ENCODE results near the gene TP53TG5. TPM values are rescaled to one million over a fixed set of nuclear protein-coding genes. Genes with fewer than 3 reads are reported as not detected.

Gene TP53TG5
- total RNA-seq, 1 donor from 2014 or later: 0.12 TPM

GRCh38 chr20:45409521-45410272 lies 31.6 kb upstream of the TP53TG5 start:
- H3K4me1 Mint-ChIP-seq: peaks cover 17% of the 10 kb centered on the region
- intact Hi-C loops (cut with micrococcal nuclease): no loop called here
- H3K27me3 Mint-ChIP-seq: peaks cover 4% of the 10 kb centered on the region
- no peak overlapping the region for H3K4me3 Mint-ChIP-seq
- peaks cover 9% of the 10 kb centered on the region for H3K36me3 Mint-ChIP-seq (ENCODE audit: low read depth)
- no peaks in the 10 kb centered on the region for H3K9me3 Mint-ChIP-seq
- no peak overlapping the region for H3K27ac Mint-ChIP-seq
- no peak for DNase-seq

GRCh38 chr20:45408646-45409213 lies 30.6 kb upstream of the TP53TG5 start:
- Mint-ChIP-seq H3K27ac (no peak overlapping the region), H3K36me3 (ENCODE audit: low read depth) (peaks cover 9% of the 10 kb centered on the region), H3K9me3 (no peaks in the 10 kb centered on the region), H3K27me3 (peaks cover 9% of the 10 kb centered on the region), H3K4me3 (no peak overlapping the region), H3K4me1 (peaks cover 16% of the 10 kb centered on the region)
- DNase-seq: no peak
- intact Hi-C loops (cut with micrococcal nuclease): no loop called here

- Mint-ChIP-seq H3K27me3 (peaks cover 13% of the 10 kb centered on the region), H3K9me3 (peaks cover 3% of the 10 kb centered on the region), H3K36me3 (ENCODE audit: low read depth) (peaks cover 11% of the 10 kb centered on the region), H3K4me1 (peaks cover 16% of the 10 kb centered on the region), H3K27ac (peak within 1 kb of the TSS; percentile 55), H3K4me3 (peak within 1 kb of the TSS; percentile 81)
- intact Hi-C loops (cut with micrococcal nuclease): loop anchor here (1.0 to 2.0 kb wide), 2 partner anchors 7 to 53 kb away; no protein-coding TSS in a partner anchor
- DNase-seq: no peak
Measured at GRCh38 chr20:45407783-45408645, 29.9 kb upstream of the TP53TG5 start, which contains the start of gene DBNDD2. TSS of gene DBNDD2 (plus strand) at chr20:45408289. CDS start at chr20:45408468, 179 bp downstream.

- peaks cover 11% of the 10 kb centered on the region for H3K36me3 Mint-ChIP-seq (ENCODE audit: low read depth)
- H3K4me3 Mint-ChIP-seq: peak overlapping the region; percentile 81
- peaks cover 3% of the 10 kb centered on the region for H3K9me3 Mint-ChIP-seq
- H3K4me1 Mint-ChIP-seq: peaks cover 16% of the 10 kb centered on the region
- peaks cover 13% of the 10 kb centered on the region for H3K27me3 Mint-ChIP-seq
- DNase-seq: no peak
- intact Hi-C loops (cut with micrococcal nuclease): loop anchor here (1.0 to 2.0 kb wide), 2 partner anchors 8 to 52 kb away; no protein-coding TSS in a partner anchor
- peak overlapping the region; percentile 76 for H3K27ac Mint-ChIP-seq
Measured at GRCh38 chr20:45407067-45407745, 29.1 kb upstream of the TP53TG5 start.

- peaks cover 16% of the 10 kb centered on the region for H3K4me1 Mint-ChIP-seq
- peak overlapping the region; percentile 76 for H3K27ac Mint-ChIP-seq
- peaks cover 13% of the 10 kb centered on the region for H3K27me3 Mint-ChIP-seq
- peaks cover 9% of the 10 kb centered on the region for H3K9me3 Mint-ChIP-seq
- peak overlapping the region; percentile 81 for H3K4me3 Mint-ChIP-seq
- peak; percentile 82 for DNase-seq
- intact Hi-C loops (cut with micrococcal nuclease): loop anchor here (1.0 to 2.0 kb wide), 2 partner anchors 9 to 52 kb away; no protein-coding TSS in a partner anchor
- H3K36me3 Mint-ChIP-seq (ENCODE audit: low read depth): peaks cover 15% of the 10 kb centered on the region
Measured at GRCh38 chr20:45406260-45407066, 28.3 kb upstream of the TP53TG5 start.

GRCh38 chr20:45405571-45406259 lies 27.6 kb upstream of the TP53TG5 start:
- no peak for DNase-seq
- Mint-ChIP-seq H3K36me3 (ENCODE audit: low read depth) (peaks cover 15% of the 10 kb centered on the region), H3K27ac (peak overlapping the region; percentile 56), H3K4me1 (peaks cover 16% of the 10 kb centered on the region), H3K4me3 (peak overlapping the region; percentile 79), H3K9me3 (peaks cover 13% of the 10 kb centered on the region), H3K27me3 (peaks cover 13% of the 10 kb centered on the region)
- intact Hi-C loops (cut with micrococcal nuclease): loop anchor here (2.0 kb wide), 1 partner anchor 51 kb away; no protein-coding TSS in a partner anchor

- Mint-ChIP-seq H3K9me3 (peaks cover 13% of the 10 kb centered on the region), H3K36me3 (ENCODE audit: low read depth) (peaks cover 16% of the 10 kb centered on the region), H3K27ac (peak overlapping the region; percentile 62), H3K27me3 (peaks cover 13% of the 10 kb centered on the region), H3K4me3 (peak overlapping the region; percentile 70), H3K4me1 (peaks cover 16% of the 10 kb centered on the region)
- intact Hi-C loops (cut with micrococcal nuclease): no loop called here
- no peak for DNase-seq
Measured at GRCh38 chr20:45404438-45404837, 26.3 kb upstream of the TP53TG5 start.

GRCh38 chr20:45402946-45403345 lies 24.8 kb upstream of the TP53TG5 start:
- H3K4me3 Mint-ChIP-seq: no peak overlapping the region
- peaks cover 16% of the 10 kb centered on the region for H3K36me3 Mint-ChIP-seq (ENCODE audit: low read depth)
- peaks cover 13% of the 10 kb centered on the region for H3K27me3 Mint-ChIP-seq
- H3K9me3 Mint-ChIP-seq: peaks cover 13% of the 10 kb centered on the region
- DNase-seq: no peak
- H3K27ac Mint-ChIP-seq: no peak overlapping the region
- peaks cover 13% of the 10 kb centered on the region for H3K4me1 Mint-ChIP-seq
- intact Hi-C loops (cut with micrococcal nuclease): no loop called here

- Mint-ChIP-seq H3K36me3 (ENCODE audit: low read depth) (peaks cover 16% of the 10 kb centered on the region), H3K4me3 (no peak overlapping the region), H3K27ac (no peak overlapping the region), H3K9me3 (peaks cover 13% of the 10 kb centered on the region), H3K4me1 (peaks cover 5% of the 10 kb centered on the region), H3K27me3 (peaks cover 13% of the 10 kb centered on the region)
- intact Hi-C loops (cut with micrococcal nuclease): no loop called here
- DNase-seq: no peak
Measured at GRCh38 chr20:45400346-45401031, 22.4 kb upstream of the TP53TG5 start.

GRCh38 chr20:45399018-45399417 lies 20.9 kb upstream of the TP53TG5 start:
- DNase-seq: no peak
- Mint-ChIP-seq H3K27me3 (peaks cover 7% of the 10 kb centered on the region), H3K4me1 (no peaks in the 10 kb centered on the region), H3K27ac (no peak overlapping the region), H3K9me3 (peaks cover 13% of the 10 kb centered on the region), H3K4me3 (no peak overlapping the region), H3K36me3 (ENCODE audit: low read depth) (peaks cover 16% of the 10 kb centered on the region)
- intact Hi-C loops (cut with micrococcal nuclease): no loop called here

GRCh38 chr20:45395114-45395415 lies 16.9 kb upstream of the TP53TG5 start:
- H3K36me3 Mint-ChIP-seq (ENCODE audit: low read depth): peaks cover 4% of the 10 kb centered on the region
- intact Hi-C loops (cut with micrococcal nuclease): no loop called here
- no peak overlapping the region for H3K27ac Mint-ChIP-seq
- peaks cover 2% of the 10 kb centered on the region for H3K4me1 Mint-ChIP-seq
- no peak for DNase-seq
- peaks cover 2% of the 10 kb centered on the region for H3K27me3 Mint-ChIP-seq
- H3K4me3 Mint-ChIP-seq: no peak overlapping the region
- H3K9me3 Mint-ChIP-seq: no peaks in the 10 kb centered on the region
